ENCODE measurements around the gene LRRC7.

The LRRC7 gene

DNA sequence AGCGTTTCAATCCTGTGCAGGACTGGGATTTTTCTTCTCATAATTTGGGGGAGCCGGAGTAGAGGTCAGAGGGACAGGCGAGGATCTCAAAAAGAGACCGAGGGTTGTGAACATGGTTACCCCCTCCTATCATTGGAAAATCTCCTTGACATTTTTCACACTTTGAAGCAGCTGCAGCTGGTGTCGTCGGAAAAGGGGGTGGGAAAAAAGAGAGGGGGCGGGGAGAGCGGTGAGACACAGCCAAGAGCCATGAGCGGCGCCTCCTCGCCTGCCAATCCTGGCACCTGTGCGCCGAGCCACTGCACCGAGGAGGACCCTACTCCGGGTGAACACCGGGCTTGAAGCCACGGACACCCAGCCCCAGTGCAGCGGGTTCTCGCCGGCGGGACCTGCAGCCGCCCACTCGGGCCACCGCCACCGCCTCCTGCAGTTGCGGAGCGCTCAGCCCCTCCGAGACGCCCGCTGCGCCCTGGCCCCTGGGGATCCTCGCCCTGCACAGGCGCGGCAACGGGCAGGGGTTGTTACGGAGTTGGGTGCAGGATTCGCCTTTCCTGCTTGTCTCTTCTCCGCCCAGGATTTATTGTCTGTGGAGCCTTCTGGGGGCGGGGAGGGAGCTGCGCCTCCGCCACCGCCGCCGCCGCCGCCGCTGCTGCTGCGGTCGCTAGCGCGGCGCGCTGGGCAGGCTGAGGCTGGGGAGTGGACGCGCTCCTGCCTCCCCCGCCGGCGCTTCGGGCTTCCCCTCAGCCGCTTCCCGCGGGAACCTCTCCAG is at the start of gene LRRC7:
TSS of gene LRRC7 (plus strand) at position 271 of the 769 bp plus-strand sequence. CDS start 718 bp downstream, outside the sequence.
- DNase-seq, result no peak

DNA sequence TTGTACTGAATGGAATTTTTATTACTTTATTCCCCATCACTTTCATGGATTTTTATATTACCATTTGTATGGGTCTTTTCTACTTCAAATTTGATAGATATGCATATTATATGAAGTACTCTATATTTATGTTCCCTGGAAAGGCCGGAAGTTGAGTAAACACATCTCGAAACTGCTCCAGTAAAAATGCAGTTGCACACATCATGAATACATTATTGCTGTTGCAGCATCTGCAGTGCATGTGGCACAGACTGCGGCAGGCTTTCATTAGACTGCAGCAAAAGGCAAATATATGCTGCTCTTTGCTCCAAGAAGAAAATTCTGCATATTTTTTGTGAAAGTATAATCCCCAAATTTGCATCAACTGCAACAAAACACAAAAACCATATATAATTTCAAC is 48.7 kb upstream of the LRRC7 start:
- DNase-seq, result no peak

DNA sequence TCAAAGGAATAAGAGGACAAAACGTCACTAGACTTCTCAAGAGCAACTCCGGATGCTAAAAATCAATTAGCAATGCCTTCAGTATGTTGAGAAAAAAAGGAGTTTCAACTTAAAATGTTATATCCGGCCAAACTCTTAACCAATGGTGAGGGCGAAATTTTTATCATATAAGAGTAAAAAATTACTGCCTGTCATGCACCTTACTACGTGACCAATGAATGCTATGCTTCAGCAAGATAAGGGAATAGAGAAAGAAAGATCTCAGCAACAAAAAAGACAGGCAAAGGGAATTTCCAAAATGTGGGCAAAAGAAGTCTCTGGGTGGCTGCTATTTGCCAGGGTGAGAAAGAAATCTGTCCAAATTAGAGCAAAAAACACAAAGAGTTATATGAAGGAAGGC is 47.4 kb upstream of the LRRC7 start:
- no peak for DNase-seq

DNA sequence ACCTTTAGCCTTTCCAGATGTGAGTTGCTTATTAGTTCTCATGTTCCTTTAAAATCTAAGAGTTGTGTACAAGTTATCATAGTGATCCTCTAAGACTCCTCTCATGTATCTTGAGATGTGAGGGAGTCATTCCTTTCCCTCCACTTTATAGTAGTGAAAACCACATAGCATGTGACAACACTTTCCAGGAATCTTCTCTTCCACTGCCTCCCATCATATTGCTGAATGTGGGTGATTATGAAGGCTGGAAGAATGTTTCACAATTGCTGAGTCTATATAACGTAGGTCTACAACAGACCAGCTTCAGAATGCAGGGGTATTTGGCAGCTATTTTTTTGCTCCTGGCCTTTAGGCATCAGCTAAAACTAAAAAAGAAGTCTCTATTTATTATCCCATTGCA is 44.7 kb upstream of the LRRC7 start:
- DNase-seq, result no peak

DNA sequence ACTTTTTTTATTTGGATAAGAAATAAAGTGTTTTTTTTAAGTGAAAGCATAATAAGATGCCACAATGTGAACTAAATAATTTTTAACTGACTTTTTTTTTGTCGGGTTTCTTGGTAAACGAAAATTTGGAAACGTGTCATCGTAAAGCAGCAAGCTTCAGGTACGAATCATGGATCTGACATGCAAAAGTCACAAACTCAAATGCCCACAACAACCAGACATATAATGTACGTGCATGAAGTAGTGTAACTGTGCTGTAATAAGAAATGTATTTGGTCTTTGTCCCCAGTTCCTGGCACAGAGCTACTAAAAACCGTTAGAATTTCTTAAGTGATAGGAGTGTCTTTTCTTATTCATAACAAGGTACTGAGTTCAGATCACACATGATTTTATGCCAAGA is 44.3 kb upstream of the LRRC7 start:
- DNase-seq, result no peak

DNA sequence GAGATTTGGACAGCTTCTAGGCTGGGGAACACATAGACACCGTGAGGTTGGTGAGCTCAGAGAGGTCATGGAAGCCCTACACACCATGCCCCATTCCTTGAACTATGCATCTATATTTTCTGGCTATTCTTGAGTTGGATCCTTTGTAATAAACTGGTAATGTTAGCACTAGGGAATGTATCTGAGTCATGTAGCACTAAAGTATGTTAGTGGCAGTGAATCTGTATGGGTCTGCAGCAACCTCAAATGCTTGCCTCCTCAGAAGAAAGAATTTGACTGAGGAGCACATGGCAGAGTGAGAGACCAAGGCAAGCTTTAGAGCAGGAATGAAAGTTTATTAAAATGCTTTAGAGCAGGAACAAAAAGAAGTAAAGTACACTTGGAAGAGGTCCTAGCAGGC is 43.7 kb upstream of the LRRC7 start:
- no peak for DNase-seq

DNA sequence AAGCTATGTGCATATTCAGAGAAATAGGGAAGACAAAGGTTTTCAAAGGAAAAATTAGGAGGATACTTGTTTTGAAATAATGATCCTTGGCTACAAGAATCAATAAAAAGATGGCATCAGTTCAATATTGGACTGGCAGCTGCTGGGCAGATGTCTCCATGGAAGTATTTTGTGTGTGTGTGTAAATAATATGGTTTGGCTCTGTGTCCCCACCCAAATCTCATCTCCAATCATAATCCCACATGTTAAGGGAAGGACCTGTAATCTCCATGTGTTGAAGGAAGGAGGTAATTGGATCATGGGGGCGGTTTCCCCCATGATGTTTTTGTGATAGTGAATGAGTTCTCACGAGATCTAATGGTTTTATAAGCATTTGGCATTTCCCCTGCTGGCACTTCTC is 40.4 kb upstream of the LRRC7 start:
- no peak for DNase-seq

DNA sequence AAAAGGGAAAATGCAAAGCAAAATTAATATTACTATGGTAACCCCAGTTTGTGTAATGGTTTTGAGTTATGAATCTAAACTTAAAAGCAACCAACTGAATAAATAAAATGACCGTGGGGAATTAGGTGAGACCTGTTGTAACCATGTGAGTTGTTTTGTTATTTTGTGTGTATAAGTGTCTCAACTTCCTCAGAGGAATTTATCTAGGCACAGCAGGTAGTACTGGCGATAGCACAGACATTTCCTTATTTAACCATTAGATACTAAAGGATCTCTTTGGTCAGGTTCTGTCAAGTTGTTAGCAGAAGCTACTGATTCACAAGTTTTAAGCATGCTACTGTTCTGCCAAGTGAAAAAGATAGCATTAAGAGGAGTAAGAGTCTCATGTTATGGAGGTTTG is 39.3 kb upstream of the LRRC7 start:
- no peak for DNase-seq

DNA sequence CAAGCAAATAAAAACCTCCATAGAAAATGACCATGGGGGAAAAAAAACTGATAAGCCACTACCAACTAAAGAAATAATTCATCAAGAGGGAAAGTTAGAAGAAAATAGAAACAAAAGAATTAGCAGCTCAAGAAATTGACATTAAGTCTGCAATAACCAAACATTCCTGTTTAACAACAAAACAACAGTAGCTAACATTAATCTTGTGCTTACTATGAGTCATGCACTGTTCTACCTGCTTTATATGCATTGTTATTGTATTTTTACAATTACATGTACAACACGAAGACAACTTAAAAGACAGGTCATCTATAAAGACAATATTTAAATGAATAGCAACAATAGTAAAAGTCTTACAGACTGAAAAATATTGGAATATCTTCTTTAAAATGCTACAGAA is 34.4 kb upstream of the LRRC7 start:
- no peak for DNase-seq

DNA sequence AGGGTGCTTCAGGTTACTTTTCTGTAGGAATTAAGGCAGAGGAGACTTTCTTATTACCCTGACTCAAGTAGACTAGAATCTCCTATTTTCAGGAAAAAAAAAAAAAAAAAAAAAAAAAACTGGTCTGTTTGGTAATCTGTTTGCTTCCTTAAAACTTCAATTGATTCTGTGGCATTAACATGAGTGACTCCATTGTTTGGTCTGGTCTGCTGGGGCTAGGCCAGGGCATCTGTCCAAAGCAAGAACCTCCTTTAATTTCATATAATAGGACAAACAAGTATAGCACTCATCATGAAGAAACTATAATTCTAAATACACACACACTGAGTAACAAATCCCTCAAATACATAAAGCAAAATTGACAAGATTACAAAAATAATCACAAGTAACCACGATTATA is 32.9 kb upstream of the LRRC7 start:
- no peak for DNase-seq

DNA sequence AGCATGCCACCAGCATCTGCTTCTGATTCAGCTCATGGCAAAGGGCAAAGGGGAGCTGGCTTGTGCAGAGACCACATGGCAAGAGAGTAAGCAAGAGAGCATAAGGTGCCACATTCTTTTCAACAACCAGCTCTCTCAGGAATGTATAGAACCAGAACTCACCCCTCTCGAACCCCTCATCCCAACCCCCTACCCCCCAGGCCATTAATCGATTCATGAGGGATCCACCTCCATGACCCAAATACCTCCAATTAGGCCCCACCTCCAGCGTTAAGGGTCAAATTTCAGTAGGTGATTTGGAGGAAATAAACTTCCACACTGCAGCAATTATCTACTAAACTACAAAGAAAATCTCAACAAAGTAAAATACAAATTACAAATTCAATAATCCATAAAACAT is 32.2 kb upstream of the LRRC7 start:
- DNase-seq, result no peak

DNA sequence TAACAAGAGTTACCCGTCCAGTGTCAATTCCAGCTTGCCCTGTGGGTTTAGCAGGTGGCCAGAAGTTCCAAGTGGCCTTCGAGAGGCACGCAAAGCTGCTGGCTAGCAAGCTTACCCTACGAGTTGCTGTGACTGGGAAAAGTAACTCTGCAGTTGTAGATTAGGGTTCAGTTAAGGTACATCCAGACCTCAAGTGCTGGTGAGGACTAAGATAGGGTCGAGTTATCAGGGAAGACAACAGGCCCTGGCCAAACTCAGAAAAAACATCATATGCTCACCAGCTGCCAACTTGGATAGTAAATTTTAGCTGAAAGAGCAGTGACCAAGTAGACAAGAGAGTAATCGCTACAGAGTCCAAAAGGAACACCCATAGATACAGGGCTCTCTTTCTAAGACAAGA is 27.7 kb upstream of the LRRC7 start:
- DNase-seq, result no peak

DNA sequence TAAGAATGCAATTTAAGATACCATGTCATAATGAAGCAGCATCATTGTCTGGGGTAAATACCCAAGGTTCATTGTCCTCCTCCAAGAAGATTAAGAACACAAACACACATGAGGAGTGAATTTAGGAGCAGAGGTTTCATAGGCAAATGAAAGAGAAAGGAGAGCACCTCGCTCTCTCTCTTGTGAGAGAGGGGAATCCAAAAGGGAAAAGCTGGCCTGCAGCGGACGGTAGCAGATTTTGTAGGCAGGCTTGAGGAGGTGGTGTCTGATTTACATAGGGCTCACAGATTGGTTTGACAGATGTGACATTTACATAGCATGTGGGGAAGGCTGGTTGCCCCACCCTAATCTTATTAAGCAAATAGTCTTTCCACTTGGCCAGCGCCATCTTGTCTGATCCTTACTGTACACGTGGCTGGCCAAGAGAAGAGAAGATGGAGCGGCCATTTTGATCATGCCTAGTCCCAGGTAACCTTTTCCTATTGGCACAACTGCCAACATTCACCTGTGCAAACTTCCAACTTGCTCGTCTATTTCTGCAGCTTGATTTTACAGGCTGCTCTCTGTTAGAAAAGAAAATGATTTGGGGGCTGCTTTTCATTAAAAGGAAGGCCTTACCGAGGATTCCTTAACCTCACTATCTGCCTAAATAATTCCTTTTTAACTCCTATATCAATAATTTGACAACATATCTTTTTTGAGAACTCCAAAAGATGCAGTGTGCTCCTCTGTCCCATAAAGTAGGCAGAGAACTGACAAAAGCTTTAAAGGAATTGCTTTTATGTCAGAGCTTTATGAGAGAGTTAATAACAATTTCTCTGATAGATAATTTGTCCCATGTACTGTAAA is 16.0 kb upstream of the LRRC7 start:
- DNase-seq, result peak; percentile 59

DNA sequence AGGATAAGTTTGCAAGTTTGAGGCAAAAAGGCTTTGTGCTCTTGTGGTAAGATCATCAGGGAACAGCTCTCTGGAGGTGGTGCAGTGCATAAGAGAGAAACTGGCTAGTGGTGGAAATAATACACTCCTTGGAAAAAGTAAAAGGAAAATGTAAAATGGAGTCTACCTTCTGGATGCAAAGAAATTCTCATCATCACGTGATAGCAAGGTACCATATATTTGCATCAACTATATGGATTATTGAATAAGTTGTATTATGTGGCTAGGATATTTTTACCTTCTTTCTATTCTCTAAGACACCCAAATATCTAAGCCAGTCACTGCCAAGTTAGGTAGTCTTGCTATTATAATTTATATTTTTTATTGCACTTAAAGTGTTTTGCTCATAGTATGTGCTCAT is 14.0 kb upstream of the LRRC7 start:
- DNase-seq, result no peak

DNA sequence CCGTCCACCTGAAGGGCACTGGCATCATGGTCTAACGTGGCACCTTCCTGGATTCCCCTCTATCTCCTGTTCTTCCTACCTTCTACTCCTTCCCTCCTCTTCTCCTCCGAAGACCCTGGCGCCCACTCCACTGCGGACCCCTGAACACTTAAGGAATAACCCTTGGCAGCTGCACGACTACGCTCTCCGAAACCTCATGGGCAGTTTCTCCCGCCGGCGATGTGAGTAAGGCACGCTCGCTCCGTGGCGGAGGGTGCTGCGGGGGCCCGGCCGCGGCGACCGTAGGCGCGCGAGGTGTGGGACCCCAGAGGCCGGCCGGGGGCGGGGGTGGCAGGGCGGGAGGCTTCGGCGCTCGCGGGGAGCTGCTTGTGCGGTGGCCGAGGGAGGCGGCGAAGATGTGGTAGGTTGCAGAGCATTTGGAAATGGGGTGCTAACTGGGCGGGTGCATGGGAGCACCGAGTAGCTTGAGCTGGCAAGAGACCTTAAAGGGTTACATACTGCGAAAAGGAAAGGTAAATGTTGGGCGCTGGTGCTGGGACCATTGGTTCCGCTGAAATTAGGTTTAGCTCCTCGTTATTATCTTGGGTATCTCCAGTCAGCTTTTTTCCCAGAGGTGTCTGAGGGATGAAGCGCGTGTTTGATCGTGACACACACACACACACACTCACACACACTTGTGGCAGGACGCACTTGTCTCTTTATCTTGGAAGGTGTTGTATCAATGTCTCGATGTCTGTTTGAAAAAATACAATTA is 876 bp downstream of the LRRC7 start:
- DNase-seq, result no peak

DNA sequence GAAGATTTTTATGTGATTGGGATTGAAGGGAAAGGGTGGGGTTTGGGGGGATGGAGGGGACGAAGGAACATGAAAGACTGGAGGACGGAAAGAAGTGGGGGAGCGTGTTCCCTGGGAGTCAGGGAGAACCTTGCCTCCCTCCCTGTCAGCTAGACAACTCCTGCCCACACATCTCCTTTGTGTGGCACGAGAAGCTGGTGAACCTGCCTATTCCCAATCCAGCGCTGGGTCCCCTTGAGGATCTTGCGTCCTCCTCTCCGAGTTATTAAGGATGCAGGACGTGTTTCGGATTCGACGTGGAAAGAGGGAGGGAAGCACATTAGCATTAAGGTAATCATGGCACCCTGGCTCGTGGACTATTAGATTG is 1.4 kb downstream of the LRRC7 start:
- DNase-seq, result no peak

DNA sequence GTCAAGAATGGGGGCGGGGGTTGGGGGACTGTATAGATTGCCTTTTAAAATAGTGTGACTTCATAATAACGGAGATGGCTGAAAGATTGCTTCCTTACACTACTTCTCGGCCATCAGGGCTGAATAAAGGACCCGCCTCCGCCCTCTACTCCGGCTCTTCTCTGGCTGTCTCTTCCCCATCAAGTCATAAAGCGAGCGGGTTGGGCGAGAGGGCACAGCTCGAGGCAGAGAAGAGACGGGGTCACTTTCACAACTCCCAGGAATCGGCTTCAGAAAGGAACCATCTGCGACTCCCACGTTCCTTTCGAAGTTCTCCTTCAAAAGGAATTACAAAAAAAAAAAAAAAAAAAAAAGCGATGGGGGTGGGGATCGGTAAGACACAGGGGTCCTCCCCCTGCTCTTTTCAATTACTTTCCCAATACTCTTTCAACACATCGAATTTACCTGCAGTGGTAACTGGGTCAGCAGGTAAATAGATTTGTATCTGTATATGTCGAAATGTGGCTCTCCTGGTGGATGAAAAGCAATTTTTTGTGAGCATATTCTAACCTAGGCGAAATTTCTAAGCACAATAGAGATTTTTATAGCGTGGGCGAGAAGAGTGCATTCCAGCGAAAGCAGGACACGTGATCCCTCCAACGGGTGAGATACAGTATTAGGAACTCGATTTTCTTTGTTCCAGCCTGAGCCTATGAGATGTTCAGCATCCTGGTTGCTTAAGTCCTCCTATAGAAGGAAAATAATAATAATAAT is 2.0 kb downstream of the LRRC7 start:
- no peak for DNase-seq

DNA sequence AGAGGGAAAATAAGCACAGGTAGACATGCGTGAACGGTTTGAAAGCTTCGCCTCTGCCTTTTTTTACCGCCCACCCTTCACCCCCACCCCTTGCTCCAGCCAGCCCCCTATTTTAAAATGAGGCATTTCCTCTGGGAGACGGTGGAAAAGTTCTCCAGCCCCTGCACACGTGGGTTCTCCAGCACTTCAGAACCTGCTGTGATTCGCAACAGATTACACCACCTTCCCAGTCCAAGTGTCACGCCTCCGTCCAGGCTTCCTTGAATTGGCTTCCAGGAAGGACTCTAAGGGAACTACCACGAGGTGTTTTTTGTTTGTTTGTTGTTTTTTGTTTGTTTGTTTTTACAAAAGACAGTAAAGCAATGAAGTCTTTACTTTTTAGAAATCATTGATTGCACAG is 2.6 kb downstream of the LRRC7 start:
- no peak for DNase-seq

DNA sequence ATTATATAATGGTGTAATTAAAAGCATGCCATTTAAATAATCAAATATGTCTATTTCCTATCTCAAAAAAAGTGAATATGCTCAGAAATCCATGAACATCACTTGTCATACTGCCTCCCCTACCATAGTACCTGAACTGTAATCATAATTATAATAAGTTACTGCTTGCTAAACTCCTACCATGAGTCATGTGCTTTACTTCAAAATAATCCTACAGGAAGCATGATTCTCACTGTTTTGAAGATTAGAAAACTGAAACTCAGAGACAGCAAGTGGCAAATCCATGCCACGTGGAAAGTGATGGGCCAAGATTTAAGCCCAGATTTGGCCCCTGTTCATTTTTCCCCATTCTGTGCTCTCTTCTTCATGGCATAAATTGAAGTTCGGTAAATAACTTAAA is 5.2 kb downstream of the LRRC7 start:
- DNase-seq, result no peak

DNA sequence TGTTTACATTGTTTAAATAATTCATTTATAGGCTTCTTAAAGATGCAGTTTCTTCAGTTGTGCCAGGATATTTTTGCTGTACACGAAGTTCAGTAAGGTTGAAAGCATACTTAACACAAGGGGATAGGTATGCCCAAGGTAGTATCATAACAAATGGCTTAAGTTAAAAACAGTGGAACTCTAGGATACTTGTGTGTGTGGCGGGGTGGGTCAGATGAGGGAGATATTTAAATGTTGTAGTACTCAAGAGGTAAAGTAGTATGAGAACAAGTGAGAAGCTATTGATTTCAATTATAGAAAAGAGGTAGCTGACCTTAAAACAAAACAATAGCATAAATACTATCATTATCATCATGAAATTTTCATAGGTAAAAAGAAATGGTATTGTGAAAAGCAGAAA is 6.2 kb downstream of the LRRC7 start:
- DNase-seq, result no peak

DNA sequence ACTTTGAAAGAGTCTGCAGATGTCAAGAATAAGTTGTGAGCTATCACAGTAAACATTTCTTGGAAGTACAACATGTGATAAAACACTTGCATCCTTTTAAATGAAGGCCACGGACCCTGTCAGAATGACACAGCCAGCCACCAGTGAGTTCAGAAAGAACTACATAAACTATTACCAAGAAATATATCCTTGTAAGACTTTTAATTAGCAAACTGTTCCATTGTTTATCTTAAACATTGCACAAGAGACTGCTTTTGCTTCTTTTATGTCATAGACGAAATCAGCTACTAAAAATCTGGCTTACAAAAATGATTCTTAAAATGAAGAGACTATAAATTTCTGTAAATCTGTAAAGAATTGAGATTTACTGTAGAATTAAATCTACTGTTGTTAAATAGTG is 17.9 kb downstream of the LRRC7 start:
- DNase-seq, result no peak

DNA sequence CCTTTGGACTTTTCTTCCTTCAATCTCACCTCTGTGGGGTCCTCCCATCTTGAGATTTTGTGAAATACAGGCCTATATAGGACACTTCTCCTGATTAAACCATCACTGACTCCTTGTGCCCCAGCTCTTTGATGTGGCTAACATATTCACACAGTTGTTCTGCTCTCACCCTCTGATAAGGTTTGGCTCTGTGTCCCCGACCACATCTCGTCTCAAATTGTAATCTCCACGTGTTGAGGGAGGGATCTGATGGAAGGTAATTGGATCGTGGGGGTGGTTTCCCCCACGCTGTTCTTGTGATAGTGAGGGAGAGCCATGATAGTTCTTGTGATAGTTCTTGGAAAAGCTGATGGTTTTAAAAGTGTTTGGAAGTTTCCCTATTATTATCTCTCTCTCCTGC is 19.7 kb downstream of the LRRC7 start:
- no peak for DNase-seq

DNA sequence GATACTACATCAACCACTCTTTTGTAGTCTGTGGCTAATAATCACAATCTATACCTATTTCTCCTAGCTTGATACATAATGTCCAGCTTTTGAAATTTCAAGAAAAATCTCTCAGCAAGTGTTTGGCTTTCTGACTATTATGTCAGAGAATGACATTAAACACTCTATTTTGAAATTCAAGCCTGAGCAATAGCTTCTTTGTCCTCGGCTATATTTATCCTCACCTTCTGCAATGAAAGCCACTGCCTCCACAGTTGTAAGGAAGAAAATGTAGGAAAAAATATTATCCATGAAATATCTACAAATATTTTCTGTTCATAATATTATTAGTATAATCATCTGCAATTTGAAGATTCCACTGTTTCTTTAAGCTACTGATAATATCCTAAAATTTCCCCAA is 22.1 kb downstream of the LRRC7 start:
- no peak for DNase-seq
